ENCODE data around the gene PLOD2.

PLOD2 gene

DNA sequence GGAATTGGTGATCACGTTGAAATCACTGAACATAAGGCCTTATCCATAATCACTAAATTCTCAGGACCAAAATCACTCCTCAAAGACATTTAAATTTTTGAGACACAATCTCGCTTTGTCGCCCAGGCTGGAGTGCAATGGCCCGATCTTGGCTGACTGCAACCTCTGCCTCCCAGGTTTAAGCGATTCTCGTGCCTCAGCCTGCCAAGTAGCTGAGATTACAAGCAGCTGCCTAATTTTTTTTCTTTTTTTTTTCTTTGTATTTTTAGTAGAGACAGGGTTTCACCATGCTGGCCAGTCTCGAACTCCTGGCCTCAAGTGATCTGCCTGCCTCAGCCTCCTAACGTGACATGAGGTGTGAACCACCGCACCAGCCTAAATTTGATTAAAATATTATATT lies 61.7 kb downstream of the PLOD2 start:
- no peak for DNase-seq (ENCODE audit: low read depth)

DNA sequence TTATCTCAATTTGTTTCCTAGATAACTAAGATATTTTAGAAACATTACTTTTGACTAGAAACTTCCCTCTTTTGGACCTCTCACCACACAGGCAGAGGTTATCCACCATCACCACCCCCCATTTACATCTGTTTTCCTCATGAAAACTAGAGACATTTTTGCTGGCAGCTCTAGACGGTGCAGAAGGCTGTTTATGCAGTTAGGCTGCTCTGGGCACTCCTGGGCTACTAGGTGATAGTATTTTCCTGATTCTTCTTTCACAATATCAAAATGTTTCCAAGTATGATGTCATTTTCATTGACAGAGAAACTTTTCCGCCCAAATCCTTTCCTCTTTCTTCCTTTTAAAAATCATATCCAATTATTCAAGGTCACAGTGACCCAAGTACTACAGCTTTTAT lies 67.1 kb downstream of the PLOD2 start:
- no peak for DNase-seq (ENCODE audit: low read depth)

DNA sequence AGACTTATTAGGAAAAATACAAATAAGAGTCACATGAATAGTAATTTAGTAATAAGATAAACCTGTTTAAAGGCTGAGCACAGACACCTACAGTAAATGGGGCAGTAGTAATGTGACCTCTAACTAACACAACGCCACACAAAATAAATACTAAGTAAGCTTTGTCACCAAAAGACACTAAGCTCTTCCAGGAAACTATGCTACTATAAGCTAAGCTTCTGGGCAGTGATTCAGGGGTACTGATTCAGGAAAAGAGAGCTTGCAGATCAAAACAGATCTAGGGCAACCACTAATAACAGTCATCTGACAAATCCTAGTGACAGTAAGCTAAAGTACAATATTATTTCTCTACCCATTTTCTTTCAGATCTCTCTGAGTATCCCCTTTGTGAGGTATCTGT lies 68.8 kb downstream of the PLOD2 start:
- no peak for DNase-seq (ENCODE audit: low read depth)

DNA sequence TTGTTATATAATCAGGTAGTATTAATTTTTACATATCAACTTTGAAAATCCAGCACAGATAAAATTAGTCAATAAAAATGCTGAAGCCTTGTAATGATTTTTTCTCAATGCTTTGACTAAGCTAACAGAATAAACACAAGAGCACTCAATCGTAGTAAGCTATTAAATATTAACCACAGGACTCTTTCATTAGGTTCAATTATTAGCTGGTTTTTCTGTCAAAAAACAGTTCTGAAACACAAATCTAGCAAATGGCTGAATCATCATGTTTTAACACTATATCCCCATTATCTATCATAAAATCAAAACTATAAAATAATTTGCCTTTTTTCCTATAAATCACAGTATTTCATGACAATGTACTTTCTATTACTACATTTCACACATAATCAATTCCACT lies 69.6 kb downstream of the PLOD2 start:
- no peak for DNase-seq (ENCODE audit: low read depth)

DNA sequence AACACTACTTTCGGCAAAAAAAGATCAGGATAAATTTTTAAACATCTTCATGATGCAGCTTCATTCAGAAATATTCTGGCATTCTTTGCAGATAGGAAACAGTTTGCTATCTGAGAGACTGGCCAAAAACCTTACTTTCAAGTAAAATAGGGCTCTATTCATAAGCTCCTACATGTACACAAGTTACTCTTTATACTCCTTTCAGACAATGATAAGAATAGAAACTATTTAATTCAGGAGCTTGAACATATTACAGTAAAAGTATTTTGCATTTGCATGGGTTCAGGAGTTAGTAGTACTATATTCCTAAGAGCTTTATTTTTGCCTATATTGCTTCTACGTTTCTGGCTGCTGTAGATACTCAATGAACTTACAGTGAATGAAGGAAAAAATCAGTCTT lies 70.5 kb downstream of the PLOD2 start:
- no peak for DNase-seq (ENCODE audit: low read depth)

GRCh38 chr3:146088840-146089239 lies 72.1 kb downstream of the PLOD2 start:
- DNase-seq (ENCODE audit: low read depth): no peak

DNA sequence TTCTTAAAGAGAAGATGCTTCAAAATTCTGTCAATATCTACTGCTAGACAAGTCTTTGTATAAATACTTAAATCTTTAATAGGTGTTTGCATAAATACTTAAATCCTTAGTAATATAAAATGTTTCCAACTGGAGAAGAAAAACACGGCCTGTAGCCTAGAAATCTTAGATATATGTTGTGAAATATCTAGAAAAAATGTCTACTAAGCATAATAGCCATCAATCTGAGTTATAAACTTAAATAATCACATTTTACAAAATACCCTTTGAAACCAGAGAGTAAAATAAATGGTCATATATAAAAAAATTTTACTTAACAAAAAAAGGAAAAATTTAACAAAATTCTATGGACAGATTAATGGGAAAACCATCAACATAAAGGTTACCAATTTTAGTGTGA lies 73.9 kb downstream of the PLOD2 start:
- no peak for DNase-seq (ENCODE audit: low read depth)

DNA sequence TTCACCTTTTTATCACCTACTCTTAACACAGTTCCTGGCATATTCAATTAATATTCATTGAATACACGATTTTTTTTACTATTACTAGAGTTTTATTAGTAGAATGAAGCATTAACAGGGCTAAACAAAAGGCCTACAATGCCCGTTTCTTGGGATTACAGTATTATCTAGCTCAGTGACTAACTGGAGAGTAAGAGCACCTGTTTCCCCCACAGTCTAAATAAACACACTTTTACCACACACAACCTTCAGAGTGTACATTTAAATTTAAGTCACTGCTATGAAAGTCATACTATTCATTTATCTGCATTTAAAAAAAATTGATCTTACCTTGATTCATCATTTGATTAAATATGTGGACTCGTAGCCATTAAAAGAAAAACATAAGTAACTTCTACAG lies 74.8 kb downstream of the PLOD2 start:
- no peak for DNase-seq (ENCODE audit: low read depth)

GRCh38 chr3:146085678-146086077 lies 75.3 kb downstream of the PLOD2 start:
- no peak for DNase-seq (ENCODE audit: low read depth)

DNA sequence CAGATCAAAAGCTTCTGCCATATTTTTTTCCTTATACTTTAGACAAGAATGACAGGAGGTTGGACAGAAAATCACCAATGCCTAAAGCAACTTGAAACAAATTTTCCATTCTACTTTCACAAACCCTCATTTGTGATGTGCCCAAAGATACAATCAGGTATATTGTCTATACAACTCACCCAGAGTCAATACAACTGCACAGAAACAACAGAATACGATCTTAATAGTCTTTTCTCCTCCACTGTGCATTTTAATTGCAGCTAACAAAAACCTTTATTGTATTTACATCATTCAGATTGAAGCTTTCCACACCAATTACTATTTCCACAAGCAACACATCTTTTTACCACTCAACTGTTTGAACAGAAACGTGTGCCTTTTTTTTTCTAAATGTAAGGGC lies 80.4 kb downstream of the PLOD2 start:
- no peak for DNase-seq (ENCODE audit: low read depth)

GRCh38 chr3:146078031-146078430 lies 83.0 kb downstream of the PLOD2 start:
- no peak for DNase-seq (ENCODE audit: low read depth)

DNA sequence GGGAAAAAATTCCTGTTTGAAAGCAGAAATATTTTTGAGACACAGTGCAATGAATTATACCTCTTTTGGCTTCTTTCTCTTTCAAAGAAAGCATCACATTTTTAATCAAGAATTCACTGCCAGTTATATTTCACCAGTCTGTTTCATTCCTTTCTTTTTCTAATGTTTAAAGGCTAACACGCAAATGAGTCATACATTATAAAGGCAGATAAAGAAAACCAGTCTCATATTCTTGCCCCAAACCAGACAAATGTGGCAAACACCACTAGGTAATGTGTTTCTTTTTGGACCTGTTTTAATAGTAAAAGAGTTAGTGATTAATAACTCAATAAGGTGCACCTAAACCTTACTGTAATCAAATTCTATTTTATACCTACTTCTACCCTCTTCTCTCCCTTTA lies 83.8 kb downstream of the PLOD2 start:
- DNase-seq (ENCODE audit: low read depth): no peak

GRCh38 chr3:146072824-146073223 lies 88.2 kb downstream of the PLOD2 start:
- no peak for DNase-seq (ENCODE audit: low read depth)

- DNase-seq (ENCODE audit: low read depth): no peak
These were observed 88.9 kb downstream of the PLOD2 start for GRCh38 chr3:146072061-146072460.

- DNase-seq (ENCODE audit: low read depth): no peak
These were observed 89.4 kb downstream of the PLOD2 start for GRCh38 chr3:146071632-146072031.

DNA sequence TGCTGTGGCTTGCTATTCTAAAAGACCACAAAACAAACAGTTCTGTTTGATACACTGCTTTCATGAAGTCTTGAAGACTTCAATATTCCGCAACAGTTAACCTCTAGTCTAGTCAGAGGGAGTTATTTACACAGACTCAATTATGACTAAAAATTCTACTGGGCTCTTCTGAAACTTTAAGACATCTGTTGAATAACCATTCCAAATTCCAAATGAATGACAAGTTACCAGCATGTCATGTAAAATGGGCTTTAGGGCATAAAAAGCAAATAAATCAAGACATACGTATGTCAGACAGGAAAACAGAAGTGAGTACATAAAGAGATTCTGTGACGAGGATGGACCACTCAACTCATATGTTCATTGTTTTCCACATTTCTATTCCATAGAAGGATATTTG lies 93.9 kb downstream of the PLOD2 start:
- DNase-seq (ENCODE audit: low read depth): no peak

GRCh38 chr3:146065573-146066006 lies 95.4 kb downstream of the PLOD2 start:
- no peak for DNase-seq (ENCODE audit: low read depth)

DNA sequence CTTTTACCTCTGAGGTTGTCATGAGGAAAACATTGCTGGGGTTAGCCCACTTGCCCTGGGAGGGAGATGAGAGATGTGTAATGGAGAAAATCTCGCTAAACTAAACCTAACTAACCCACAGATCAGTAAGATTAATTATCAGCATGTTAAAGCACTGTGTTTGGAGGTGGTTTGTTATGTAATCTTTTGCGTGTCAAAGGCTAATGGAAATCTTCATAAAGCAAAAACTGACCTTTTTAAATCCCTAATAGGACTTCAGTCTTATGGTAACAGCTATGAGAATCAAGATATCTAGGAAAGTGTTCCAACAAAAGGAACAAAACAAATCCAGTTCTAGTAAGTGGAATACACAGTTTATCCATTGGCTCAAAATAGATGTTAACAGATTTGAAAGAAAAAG lies 102.7 kb downstream of the PLOD2 start:
- no peak for DNase-seq (ENCODE audit: low read depth)

GRCh38 chr3:146052791-146053310 lies 108.1 kb downstream of the PLOD2 start:
- DNase-seq (ENCODE audit: low read depth): no peak

DNA sequence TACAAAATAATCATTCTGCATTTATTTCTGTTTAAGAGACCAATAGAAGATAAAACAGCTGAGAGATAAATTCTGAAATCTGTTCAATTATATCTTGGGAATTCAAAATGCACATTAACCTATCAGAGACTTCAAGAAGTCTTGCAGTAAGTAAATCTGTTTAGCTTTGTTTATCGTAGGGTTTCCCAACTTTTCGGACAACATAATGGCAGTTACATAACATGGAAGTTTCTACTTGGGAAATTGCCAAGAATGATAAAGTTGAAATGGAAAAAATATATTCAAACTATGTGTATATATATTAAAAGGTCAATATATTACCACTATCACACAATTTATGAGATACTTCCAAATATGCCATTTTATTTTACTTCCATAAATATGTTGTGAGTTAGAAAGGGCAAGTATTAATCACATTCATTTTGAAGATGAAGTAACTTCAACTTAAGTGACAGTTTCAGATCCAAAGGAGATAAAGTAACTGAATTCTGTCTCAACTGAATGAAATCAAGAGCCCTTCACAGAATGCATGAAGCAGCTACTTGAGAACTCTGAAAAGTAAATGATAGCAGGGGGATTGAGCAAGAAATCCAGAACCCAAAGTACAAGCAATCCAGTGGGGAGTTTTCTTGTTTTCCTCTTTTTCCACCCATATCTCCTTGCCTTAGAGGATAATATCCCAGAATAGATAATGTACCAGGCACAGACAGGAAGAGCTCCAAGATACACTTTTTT lies 108.8 kb downstream of the PLOD2 start:
- DNase-seq (ENCODE audit: low read depth): no peak

DNA sequence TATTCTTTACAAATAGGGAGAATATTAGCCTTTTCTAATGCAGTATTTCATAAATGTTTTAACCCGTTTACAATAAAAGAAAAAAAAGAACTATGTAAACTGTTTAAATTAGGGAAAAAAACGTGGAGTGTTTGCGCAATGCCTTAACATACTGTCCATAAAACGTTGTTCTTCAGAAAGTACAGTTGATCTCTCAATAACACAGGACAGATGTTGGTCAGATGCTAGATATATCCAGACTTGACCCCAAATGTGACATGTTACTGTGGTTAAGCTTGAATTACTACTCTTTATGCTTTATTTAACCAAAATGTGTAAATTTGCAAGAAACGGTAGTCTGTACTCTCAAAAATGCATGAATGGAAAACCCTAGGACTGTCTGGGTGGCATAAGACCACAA lies 110.3 kb downstream of the PLOD2 start:
- no peak for DNase-seq (ENCODE audit: low read depth)

GRCh38 chr3:146047485-146047884 lies 113.5 kb downstream of the PLOD2 start:
- no peak for DNase-seq (ENCODE audit: low read depth)

DNA sequence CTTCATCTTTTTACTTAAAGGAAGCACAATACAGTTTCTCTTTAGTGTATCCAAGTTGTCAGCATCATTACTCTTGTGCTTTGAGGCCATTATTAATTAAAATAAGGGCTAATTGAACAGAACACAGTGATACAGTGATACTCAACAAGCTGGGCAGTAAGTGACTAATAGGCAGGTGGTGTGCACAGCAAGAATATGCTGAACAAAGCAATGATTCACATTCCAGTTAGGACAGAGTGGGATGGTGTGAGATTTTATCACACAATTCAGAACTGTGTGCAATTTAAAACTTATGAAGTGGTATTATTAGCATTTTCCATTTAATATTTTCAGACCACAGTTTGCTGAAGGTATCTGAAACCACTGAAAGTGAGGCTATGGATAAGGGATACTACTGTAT lies 116.9 kb downstream of the PLOD2 start:
- no peak for DNase-seq (ENCODE audit: low read depth)

DNA sequence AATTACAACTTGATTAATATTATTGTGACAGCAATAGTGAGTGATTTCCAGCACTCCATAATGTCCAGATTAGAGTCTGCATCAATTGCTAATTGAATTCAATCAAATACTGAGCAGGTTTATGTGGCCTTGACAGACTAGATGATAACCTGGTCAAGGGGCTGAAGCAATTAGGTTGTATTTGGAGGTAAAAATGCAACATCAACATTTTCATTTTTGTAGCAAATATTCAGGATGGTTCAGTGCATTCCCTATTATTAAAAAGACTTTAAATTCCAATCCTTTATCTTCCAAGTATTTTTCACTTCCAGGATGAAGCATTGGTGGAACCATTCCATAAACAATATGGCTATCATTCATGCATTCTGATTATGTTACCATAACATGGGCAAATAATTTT lies 120.4 kb downstream of the PLOD2 start:
- no peak for DNase-seq (ENCODE audit: low read depth)

Data from activated gamma-delta T cell treated with anti-CD3 and anti-CD28 coated beads, Interleukin-2, amount 50 U/mL, for 16 hours (primary cell).